ENCODE data around the gene KRTAP10-12.

DNA sequence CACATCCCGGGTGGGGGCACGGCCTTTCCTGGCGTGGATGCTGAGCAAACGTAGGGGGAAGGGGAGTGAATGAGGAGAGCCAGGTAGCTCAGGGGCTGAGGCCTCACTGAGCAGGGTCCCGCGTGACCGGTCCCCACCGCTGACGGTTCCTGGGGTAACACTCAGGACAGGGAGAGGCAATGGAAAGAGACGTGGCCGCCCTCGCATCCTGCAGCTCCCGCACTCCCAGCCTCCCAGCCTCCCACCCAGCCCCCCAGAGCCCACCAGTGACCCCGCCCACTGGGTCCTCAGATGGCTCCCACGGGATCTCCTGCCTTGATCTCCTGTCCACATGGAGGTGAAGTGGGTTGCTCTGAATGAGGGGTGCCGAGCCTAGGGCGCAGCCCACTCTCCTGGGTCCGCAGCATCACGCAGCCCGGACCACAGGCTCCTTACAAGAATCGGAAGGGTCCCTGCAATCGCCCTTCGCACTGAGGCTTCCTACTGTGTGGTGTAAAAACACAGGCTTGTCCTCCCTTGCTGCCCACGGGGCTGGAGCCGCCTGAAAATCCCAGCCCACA is 12.0 kb downstream of the KRTAP10-12 start:
- TF ChIP-seq RFX5 (IDR thresholded peaks at IDR 0.05) (no peak), CTCF (IDR thresholded peaks at IDR 0.05) (no peak), ZSCAN20 (CRISPR knock-in tag; IDR thresholded peaks at IDR 0.05) (no peak)
